ENCODE measurements around the gene TTBK1. TPM values are rescaled to one million over a fixed set of nuclear protein-coding genes. Genes with fewer than 3 reads are reported as not detected.
"Not testable (repeated sequence)": the region's sequence is repeated elsewhere in the genome, so short reads cannot be mapped to it uniquely, and the experiment has no call there.

TTBK1 gene
- total and polyA plus RNA-seq, 5 donors, result 0.29 to 0.69 (median 0.50) TPM

DNA sequence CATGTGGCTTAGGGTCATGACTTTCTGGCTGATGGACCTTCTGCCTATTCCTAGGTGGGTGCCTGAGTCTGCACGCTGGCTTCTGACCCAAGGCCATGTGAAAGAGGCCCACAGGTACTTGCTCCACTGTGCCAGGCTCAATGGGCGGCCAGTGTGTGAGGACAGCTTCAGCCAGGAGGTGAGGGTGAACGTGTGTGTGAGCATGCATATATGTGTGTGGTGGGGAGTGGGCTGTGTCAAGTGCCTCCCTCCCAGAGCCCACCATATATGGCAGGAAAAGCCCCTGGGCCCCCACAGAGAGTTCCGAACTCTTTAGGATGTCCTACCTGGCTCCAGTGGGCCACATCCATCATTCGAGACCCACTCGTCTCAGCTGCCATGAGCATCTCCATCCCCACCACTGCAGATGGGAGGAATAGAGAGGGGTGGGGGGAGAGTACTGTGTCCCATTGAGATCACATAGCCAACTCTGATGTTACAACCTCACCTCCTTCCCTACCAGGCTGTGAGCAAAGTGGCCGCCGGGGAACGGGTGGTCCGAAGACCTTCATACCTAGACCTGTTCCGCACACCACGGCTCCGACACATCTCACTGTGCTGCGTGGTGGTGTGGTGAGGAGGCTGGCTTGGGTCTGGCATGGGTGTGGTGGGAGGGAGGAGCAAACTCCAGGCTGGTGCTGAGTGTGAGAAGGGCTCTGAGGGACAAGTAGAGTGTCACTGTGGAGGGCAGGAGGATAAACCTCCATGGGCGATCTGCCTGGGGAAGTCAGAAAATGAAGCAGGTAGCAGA lies 58.0 kb downstream of the TTBK1 start:
- intact Hi-C loops (cut with DNase I), result no loop called here
- no peak overlapping the region for H3K27ac ChIP-seq (ENCODE audit: low read length)
- ATAC-seq, result no peak
- H3K9me3 ChIP-seq (ENCODE audit: control insufficient read depth, low read length), result no peaks in the 10 kb centered on the region
- 87% methylated on average over 15 of the region's 15 CpGs for WGBS
- H3K4me3 ChIP-seq (ENCODE audit: low read length), result no peak overlapping the region
- no peak for DNase-seq
- H3K27me3 ChIP-seq (ENCODE audit: control insufficient read depth, insufficient read depth), result no peaks in the 10 kb centered on the region
- no peaks in the 10 kb centered on the region for H3K4me1 ChIP-seq (ENCODE audit: control insufficient read depth, insufficient read depth, low read length)

DNA sequence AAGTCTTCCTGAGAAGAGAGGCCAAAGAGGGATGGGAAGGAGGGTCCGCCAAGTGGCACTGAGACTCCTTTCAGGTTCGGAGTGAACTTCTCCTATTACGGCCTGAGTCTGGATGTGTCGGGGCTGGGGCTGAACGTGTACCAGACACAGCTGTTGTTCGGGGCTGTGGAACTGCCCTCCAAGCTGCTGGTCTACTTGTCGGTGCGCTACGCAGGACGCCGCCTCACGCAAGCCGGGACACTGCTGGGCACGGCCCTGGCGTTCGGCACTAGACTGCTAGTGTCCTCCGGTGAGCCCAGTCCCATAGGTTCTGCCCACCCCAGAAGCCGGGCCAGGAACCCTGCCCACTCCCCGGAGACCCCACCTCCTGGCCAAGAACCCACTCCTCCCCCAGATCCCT lies 58.8 kb downstream of the TTBK1 start:
- no peak for ATAC-seq

DNA sequence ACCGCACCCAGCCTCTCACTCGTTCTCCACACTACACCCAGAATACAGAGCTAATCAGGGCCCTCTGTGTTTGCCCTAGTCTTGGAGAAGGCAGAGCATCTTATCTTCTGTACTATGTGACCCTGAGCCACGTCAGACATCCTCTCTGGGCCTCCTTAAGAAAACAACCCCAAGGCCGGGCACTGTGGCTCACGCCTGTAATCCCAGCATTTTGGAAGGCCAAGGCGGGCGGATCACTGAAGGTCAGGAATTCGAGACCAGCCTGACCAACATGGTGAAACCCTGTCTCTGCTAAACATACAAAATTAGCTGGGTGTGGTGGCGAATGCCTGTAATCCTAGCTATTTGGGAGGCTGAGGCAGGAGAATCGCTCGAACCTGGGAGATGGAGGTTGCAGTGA lies 59.7 kb downstream of the TTBK1 start:
- 81% methylated on average over 11 of the region's 11 CpGs for WGBS
- DNase-seq; H3K4me1 ChIP-seq (ENCODE audit: control insufficient read depth, insufficient read depth, low read length); H3K4me3 ChIP-seq (ENCODE audit: low read length); intact Hi-C loops (cut with DNase I); H3K27me3 ChIP-seq (ENCODE audit: control insufficient read depth, insufficient read depth); ATAC-seq; H3K9me3 ChIP-seq (ENCODE audit: control insufficient read depth, low read length); H3K27ac ChIP-seq (ENCODE audit: low read length): not testable (repeated sequence)

More for the DNA sequence above, 58.8 kb downstream of the TTBK1 start:
- Histone ChIP-seq H3K27me3 (ENCODE audit: control insufficient read depth, insufficient read depth) (no peaks in the 10 kb centered on the region), H3K9me3 (ENCODE audit: control insufficient read depth, low read length) (no peaks in the 10 kb centered on the region), H3K27ac (ENCODE audit: low read length) (no peak overlapping the region), H3K4me3 (ENCODE audit: low read length) (no peak overlapping the region), H3K4me1 (ENCODE audit: control insufficient read depth, insufficient read depth, low read length) (no peaks in the 10 kb centered on the region)
- intact Hi-C loops (cut with DNase I), result no loop called here
- 83% methylated on average over 19 of the region's 19 CpGs for WGBS
- DNase-seq, result no peak

DNA sequence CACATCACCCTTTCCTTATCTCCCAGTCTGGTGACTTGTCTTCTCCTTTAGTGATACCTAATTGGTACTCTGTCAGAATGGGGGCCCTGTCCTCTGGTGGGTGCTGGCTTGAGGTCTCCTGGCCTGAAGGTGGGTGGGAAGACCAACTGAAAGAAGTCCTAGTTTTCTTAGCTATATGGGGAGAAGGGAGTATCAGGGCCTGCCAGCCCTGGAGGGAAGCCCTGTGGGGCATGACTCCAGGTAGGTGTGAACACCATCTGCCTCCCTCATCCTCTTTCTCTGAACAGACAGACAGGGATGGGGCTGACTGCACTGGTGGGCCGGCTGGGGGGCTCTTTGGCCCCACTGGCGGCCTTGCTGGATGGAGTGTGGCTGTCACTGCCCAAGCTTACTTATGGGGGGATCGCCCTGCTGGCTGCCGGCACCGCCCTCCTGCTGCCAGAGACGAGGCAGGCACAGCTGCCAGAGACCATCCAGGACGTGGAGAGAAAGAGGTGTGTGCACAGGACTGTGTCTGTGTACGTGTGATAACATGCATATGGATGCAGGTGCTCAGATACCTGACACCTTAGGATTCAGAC lies 60.6 kb downstream of the TTBK1 start:
- 77% methylated on average over 8 of the region's 8 CpGs for WGBS
- no peaks in the 10 kb centered on the region for H3K27me3 ChIP-seq (ENCODE audit: control insufficient read depth, insufficient read depth)
- no peaks in the 10 kb centered on the region for H3K9me3 ChIP-seq (ENCODE audit: control insufficient read depth, low read length)
- intact Hi-C loops (cut with DNase I), result no loop called here
- H3K4me3 ChIP-seq (ENCODE audit: low read length), result no peak overlapping the region
- no peak for ATAC-seq
- H3K27ac ChIP-seq (ENCODE audit: low read length), result no peak overlapping the region
- no peak for DNase-seq
- peaks cover 2% of the 10 kb centered on the region for H3K4me1 ChIP-seq (ENCODE audit: control insufficient read depth, insufficient read depth, low read length)

DNA sequence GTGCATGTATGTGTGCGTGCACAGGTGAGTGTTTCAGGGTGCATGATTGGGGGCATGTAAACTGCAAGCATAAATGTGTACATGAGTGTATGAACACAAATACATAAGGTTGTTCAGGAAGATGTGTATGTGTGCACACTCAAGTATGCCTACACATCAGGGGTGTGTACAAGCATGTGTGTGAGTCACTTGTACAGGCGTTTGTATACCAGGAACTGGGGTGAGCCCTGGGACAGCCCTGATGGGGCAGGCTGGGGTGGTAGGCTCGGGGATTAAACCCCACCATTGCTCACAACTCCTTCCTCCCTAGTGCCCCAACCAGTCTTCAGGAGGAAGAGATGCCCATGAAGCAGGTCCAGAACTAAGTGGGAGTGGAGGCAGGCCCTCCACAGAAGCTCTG lies 61.1 kb downstream of the TTBK1 start:
- 76% methylated on average over 3 of the region's 3 CpGs for WGBS
- no peaks in the 10 kb centered on the region for H3K27me3 ChIP-seq (ENCODE audit: control insufficient read depth, insufficient read depth)
- H3K27ac ChIP-seq (ENCODE audit: low read length), result no peak overlapping the region
- H3K9me3 ChIP-seq (ENCODE audit: control insufficient read depth, low read length), result no peaks in the 10 kb centered on the region
- H3K4me3 ChIP-seq (ENCODE audit: low read length), result no peak overlapping the region
- H3K4me1 ChIP-seq (ENCODE audit: control insufficient read depth, insufficient read depth, low read length), result peaks cover 4% of the 10 kb centered on the region
- ATAC-seq (no peak), DNase-seq (no peak)
- intact Hi-C loops (cut with DNase I), result no loop called here

DNA sequence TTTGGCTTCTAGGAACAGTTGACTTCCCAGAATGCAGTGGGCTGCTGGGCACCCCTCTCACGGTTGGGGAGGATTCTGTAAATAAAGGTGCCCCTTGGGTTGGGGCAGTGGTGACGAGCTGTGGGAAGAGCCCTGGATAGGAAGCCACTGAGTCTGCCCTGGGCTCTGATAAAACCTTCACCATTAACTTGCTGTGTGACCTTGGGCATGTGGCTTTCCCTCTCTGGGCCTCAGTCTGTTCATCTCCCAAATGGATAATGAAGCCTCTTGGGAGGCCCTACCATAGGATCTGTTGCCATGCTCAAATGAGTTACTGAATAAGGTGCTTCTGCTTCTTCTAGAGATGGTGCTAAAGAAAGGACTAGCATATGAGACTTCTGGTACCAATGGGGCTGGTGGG lies 61.6 kb downstream of the TTBK1 start:
- no peak for ATAC-seq
- H3K9me3 ChIP-seq (ENCODE audit: control insufficient read depth, low read length), result no peaks in the 10 kb centered on the region
- H3K4me3 ChIP-seq (ENCODE audit: low read length), result no peak overlapping the region
- no peaks in the 10 kb centered on the region for H3K27me3 ChIP-seq (ENCODE audit: control insufficient read depth, insufficient read depth)
- WGBS, result 90% methylated on average over 2 of the region's 2 CpGs
- intact Hi-C loops (cut with DNase I), result no loop called here
- DNase-seq, result no peak
- no peak overlapping the region for H3K27ac ChIP-seq (ENCODE audit: low read length)
- peaks cover 4% of the 10 kb centered on the region for H3K4me1 ChIP-seq (ENCODE audit: control insufficient read depth, insufficient read depth, low read length)

DNA sequence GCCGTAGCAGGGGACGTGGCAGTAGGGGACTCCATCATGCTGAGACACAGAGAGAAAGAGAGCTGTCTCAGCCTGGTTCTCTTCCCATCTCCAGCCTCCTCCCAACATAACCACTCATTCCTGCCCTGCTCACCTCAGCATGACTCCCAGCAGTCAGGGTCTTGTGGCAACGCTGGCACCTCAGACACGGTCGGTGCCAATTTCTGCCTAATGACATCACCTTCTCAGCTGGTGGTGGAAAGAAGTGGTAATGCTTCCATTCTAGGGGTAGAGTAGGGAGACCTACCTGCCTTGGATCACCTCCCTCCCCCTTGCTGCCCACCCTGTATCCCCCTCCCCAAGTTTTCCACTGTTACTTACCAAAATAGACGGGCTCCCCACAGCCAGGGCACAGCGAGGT lies 62.8 kb downstream of the TTBK1 start:
- 85% methylated on average over 7 of the region's 7 CpGs for WGBS
- Histone ChIP-seq H3K27ac (ENCODE audit: low read length) (no peak overlapping the region), H3K27me3 (ENCODE audit: control insufficient read depth, insufficient read depth) (no peaks in the 10 kb centered on the region), H3K9me3 (ENCODE audit: control insufficient read depth, low read length) (no peaks in the 10 kb centered on the region), H3K4me3 (ENCODE audit: low read length) (no peak overlapping the region), H3K4me1 (ENCODE audit: control insufficient read depth, insufficient read depth, low read length) (peaks cover 4% of the 10 kb centered on the region)
- no peak for ATAC-seq
- DNase-seq, result no peak
- intact Hi-C loops (cut with DNase I), result no loop called here

DNA sequence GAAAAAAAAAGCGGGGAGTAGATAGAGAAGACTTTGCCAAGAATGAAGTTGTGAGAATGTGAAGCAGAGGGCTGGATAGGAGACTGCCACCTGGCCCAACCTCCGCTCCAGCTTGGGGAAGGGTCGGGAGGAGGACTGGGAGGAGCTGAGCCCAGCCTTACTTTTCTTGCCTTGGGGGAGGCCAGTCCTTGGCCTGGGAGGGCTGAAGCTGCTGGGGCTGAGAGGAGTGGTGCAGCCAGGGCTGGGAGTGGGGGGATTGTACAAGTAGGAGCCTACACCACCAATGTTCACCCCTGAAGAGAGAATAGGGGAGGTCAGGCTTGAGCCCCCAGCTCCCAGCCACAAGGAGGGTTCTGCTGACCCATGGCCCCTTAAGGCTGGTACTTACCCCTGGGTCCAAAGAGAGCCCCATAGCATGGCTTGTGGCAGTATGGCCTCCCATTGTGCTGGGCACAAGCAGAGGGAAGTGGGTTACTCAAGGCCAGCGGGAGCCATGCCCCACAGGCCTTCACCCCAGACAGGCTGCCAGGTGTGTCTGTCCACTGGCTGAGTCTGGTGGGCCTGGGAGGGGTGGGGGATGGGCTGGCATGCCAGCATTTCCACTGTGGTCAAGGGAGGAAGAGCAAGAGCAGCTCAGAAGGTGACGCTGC lies 64.3 kb downstream of the TTBK1 start:
- no peaks in the 10 kb centered on the region for H3K9me3 ChIP-seq (ENCODE audit: control insufficient read depth, low read length)
- H3K4me3 ChIP-seq (ENCODE audit: low read length), result no peak overlapping the region
- peaks cover 4% of the 10 kb centered on the region for H3K4me1 ChIP-seq (ENCODE audit: control insufficient read depth, insufficient read depth, low read length)
- H3K27me3 ChIP-seq (ENCODE audit: control insufficient read depth, insufficient read depth), result no peaks in the 10 kb centered on the region
- no peak for DNase-seq
- WGBS, result 88% methylated on average over 5 of the region's 5 CpGs
- ATAC-seq, result no peak
- H3K27ac ChIP-seq (ENCODE audit: low read length), result no peak overlapping the region
- intact Hi-C loops (cut with DNase I), result no loop called here

DNA sequence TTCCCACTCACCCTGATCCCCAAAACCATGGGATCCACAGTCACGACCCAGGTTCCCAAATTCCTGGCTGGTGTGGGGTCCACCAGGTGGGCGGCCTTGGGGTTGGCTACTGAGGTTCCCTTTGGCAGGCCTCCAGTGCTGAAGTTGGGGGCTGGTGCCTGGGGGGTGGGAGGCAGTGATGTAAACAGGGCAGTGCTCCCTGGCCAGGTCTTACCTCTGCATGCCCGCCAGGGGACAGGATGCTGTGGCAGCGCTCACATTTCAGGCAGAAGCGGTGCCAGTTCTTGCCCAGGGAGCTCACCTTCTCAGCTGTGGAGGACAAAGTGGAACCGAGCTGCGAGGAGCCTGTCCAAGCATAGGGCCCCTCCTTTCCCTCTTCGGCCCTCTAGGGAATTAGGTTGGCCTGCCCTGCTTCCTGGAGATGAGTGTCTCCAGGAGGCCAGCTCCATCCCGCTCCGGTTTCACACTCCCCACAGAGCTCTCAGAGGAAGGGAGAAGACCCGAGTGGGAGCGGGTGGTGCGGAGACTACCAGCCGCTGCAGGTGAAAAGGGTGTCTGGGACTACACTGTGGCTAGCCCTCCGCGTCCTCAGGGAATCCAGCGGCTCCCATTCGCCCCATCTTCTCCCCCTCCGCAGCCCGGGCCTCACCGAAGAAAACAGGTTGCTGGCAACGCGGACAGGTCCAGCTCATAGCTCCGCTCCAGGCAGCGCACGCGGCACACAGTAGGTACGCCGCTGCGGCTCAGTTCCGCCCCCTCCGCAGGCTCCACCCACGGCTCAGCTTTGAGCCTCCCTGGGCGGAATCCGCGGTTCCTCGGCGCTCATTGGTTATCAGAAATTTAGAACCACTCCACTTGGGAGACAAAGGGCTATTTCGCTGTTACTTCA lies 65.1 kb downstream of the TTBK1 start, which contains the start of gene CRIP3:
Gene CRIP3, minus strand, starts transcription at position 726 of the 889 bp plus-strand sequence. Its CDS starts 34 bp downstream, at position 692.
- WGBS, result 6% methylated on average over 39 of the region's 39 CpGs
- DNase-seq (peak; percentile 55 to 70 (median 69)), ATAC-seq (peak; percentile 73 to 86)
- no peaks in the 10 kb centered on the region for H3K9me3 ChIP-seq (ENCODE audit: control insufficient read depth, low read length)
- peak within 1 kb of the TSS; percentile 60 for H3K4me3 ChIP-seq (ENCODE audit: low read length)
- H3K27ac ChIP-seq (ENCODE audit: low read length), result no peak within 1 kb of the TSS
- H3K4me1 ChIP-seq (ENCODE audit: control insufficient read depth, insufficient read depth, low read length), result peaks cover 4% of the 10 kb centered on the region
- intact Hi-C loops (cut with DNase I), result no loop called here
- no peaks in the 10 kb centered on the region for H3K27me3 ChIP-seq (ENCODE audit: control insufficient read depth, insufficient read depth)

DNA sequence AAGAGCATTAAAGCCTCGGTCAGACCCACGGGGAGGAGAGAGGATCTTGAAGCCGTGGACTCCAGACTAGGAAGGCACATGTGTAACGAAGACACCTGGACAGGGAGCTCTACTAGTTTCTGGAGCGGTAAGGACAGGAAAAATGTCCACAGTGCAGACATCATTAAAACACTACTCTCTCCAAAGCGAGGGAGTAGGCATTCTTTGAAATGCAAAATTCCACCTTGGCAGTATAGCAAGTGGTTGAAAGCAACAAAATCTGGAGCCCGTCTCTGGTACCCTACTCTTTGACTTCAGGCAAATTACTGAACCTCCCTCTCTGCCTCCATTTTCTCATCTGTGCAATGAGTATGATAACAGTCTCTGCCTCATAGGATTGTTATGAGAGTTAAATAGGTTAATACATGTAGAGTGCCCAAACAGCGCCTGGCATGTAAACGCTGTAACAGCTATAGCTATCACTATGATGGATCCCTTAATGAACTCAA lies 65.8 kb downstream of the TTBK1 start:
- Histone ChIP-seq H3K9me3 (ENCODE audit: control insufficient read depth, low read length) (no peaks in the 10 kb centered on the region), H3K4me1 (ENCODE audit: control insufficient read depth, insufficient read depth, low read length) (peaks cover 4% of the 10 kb centered on the region), H3K27ac (ENCODE audit: low read length) (no peak overlapping the region), H3K4me3 (ENCODE audit: low read length) (peak overlapping the region; percentile 60), H3K27me3 (ENCODE audit: control insufficient read depth, insufficient read depth) (no peaks in the 10 kb centered on the region)
- intact Hi-C loops (cut with DNase I), result no loop called here
- 39% methylated on average over 9 of the region's 9 CpGs for WGBS
- DNase-seq, result no peak
- peak in 1 of 2 donors; percentile 6 for ATAC-seq

Measured in right cardiac atrium (tissue), 5 donors.